GM23338 (cell line): ENCODE results near the gene EPHA5.

Source experiments
- CREB1 ChIP-seq: fragments of 250-450 bp; sonication (Bioruptor Pico); IDR thresholded peaks from 2 replicates; pipeline ENCODE4 v1.5.0; 2020; ENCODE audit warnings: low read depth, mild to moderate bottlenecking, moderate library complexity
- EZH2 ChIP-seq: fragments of 200-600 bp; sonication (generic); IDR thresholded peaks from one replicate; pipeline ENCODE4 v1.8.0; 2017; ENCODE audit warnings: antibody characterized with exemption, mild to moderate bottlenecking, low read depth; ENCODE audit not compliant: unreplicated experiment
- EZH2phosphoT487 ChIP-seq: fragments of 200-600 bp; sonication (generic); IDR thresholded peaks from one replicate; pipeline ENCODE4 v1.8.1; 2018; ENCODE audit warnings: antibody characterized with exemption; ENCODE audit not compliant: unreplicated experiment
- JUNB ChIP-seq: IDR thresholded peaks from one replicate; pipeline ENCODE4 v1.6.1; 2016; ENCODE audit warnings: antibody characterized with exemption; ENCODE audit not compliant: unreplicated experiment
- NANOG ChIP-seq: IDR thresholded peaks from 2 replicates; pipeline ENCODE4 v1.6.1; 2016; ENCODE audit warnings: antibody characterized with exemption, borderline replicate concordance
- POLR2AphosphoS5 ChIP-seq: IDR thresholded peaks from 2 replicates; pipeline ENCODE4 v1.6.1; 2016; ENCODE audit warnings: antibody characterized with exemption, low read depth
- STAT1 ChIP-seq: IDR thresholded peaks from one replicate; pipeline ENCODE4 v1.6.1; 2016; ENCODE audit warnings: antibody characterized with exemption; ENCODE audit not compliant: unreplicated experiment
- ZNF114 ChIP-seq: fragments of 250-450 bp; sonication (Bioruptor Pico); IDR thresholded peaks from 2 replicates; pipeline ENCODE4 v1.5.0; 2020; ENCODE audit warnings: mild to moderate bottlenecking, moderate library complexity
- ZNF331 ChIP-seq: fragments of 250-450 bp; sonication (Bioruptor Pico); IDR thresholded peaks from 2 replicates; pipeline ENCODE4 v1.5.0; 2020; ENCODE audit warnings: low read depth, mild to moderate bottlenecking, moderate library complexity
- TF ChIP-seq, protein P1 (sequence below), 2 experiments: fragments of 200-600 bp in 1 of 2; sonication (generic) in 1 of 2; conservative IDR thresholded peaks; 2 replicates each; pipeline versions ENCODE4 v1.5.1 to v1.6.1; 2016 to 2017; ENCODE audit warnings: antibody characterized with exemption in 2 of 2, low read depth in 2 of 2, mild to moderate bottlenecking in 2 of 2, moderate library complexity in 1 of 2
- TF ChIP-seq, protein P2 (sequence below): IDR thresholded peaks from one replicate; pipeline ENCODE4 v1.6.1; 2018; ENCODE audit warnings: antibody characterized with exemption; ENCODE audit not compliant: unreplicated experiment
- TF ChIP-seq, protein P3 (sequence below): fragments of 250-450 bp; sonication (Bioruptor Pico); IDR thresholded peaks from 2 replicates; pipeline ENCODE4 v1.5.0; 2020; ENCODE audit warnings: mild to moderate bottlenecking, moderate library complexity
- TF ChIP-seq, protein P4 (sequence below): IDR thresholded peaks from 2 replicates; pipeline ENCODE4 v1.6.1; 2016; ENCODE audit warnings: antibody characterized with exemption

DNA sequence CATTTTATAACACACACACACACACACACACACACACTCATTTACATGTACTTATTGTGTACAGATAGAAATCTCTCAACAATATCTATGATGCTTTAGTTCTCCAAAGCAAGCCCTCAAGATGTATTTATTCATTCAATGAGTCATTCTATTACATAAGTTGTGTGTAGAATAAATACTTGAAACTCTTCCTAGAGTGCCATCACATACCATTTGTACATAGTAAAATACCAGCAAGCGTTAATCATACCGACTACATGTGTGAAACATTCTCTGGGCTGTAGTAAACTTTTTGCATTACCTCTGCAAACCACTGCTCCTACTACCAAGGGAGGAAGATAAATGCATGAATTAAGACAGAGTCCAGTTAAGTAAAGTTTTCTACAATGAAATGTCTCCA lies 70.9 kb downstream of the EPHA5 start:
- no peak for TF ChIP-seq EZH2phosphoT487
- TF ChIP-seq, protein P1, sequence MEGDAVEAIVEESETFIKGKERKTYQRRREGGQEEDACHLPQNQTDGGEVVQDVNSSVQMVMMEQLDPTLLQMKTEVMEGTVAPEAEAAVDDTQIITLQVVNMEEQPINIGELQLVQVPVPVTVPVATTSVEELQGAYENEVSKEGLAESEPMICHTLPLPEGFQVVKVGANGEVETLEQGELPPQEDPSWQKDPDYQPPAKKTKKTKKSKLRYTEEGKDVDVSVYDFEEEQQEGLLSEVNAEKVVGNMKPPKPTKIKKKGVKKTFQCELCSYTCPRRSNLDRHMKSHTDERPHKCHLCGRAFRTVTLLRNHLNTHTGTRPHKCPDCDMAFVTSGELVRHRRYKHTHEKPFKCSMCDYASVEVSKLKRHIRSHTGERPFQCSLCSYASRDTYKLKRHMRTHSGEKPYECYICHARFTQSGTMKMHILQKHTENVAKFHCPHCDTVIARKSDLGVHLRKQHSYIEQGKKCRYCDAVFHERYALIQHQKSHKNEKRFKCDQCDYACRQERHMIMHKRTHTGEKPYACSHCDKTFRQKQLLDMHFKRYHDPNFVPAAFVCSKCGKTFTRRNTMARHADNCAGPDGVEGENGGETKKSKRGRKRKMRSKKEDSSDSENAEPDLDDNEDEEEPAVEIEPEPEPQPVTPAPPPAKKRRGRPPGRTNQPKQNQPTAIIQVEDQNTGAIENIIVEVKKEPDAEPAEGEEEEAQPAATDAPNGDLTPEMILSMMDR (conservative IDR thresholded peaks at IDR 0.05; ENCODE audit: low read depth in 2 of 2), result no peak
- no peak for TF ChIP-seq EZH2
- no peak for TF ChIP-seq POLR2AphosphoS5
- TF ChIP-seq, protein P2, sequence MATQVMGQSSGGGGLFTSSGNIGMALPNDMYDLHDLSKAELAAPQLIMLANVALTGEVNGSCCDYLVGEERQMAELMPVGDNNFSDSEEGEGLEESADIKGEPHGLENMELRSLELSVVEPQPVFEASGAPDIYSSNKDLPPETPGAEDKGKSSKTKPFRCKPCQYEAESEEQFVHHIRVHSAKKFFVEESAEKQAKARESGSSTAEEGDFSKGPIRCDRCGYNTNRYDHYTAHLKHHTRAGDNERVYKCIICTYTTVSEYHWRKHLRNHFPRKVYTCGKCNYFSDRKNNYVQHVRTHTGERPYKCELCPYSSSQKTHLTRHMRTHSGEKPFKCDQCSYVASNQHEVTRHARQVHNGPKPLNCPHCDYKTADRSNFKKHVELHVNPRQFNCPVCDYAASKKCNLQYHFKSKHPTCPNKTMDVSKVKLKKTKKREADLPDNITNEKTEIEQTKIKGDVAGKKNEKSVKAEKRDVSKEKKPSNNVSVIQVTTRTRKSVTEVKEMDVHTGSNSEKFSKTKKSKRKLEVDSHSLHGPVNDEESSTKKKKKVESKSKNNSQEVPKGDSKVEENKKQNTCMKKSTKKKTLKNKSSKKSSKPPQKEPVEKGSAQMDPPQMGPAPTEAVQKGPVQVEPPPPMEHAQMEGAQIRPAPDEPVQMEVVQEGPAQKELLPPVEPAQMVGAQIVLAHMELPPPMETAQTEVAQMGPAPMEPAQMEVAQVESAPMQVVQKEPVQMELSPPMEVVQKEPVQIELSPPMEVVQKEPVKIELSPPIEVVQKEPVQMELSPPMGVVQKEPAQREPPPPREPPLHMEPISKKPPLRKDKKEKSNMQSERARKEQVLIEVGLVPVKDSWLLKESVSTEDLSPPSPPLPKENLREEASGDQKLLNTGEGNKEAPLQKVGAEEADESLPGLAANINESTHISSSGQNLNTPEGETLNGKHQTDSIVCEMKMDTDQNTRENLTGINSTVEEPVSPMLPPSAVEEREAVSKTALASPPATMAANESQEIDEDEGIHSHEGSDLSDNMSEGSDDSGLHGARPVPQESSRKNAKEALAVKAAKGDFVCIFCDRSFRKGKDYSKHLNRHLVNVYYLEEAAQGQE, result no peak
- no peak for TF ChIP-seq JUNB
- TF ChIP-seq CREB1 (CRISPR knock-in tag), result no peak
- no peak for TF ChIP-seq ZNF331 (CRISPR knock-in tag)
- TF ChIP-seq, protein P3, sequence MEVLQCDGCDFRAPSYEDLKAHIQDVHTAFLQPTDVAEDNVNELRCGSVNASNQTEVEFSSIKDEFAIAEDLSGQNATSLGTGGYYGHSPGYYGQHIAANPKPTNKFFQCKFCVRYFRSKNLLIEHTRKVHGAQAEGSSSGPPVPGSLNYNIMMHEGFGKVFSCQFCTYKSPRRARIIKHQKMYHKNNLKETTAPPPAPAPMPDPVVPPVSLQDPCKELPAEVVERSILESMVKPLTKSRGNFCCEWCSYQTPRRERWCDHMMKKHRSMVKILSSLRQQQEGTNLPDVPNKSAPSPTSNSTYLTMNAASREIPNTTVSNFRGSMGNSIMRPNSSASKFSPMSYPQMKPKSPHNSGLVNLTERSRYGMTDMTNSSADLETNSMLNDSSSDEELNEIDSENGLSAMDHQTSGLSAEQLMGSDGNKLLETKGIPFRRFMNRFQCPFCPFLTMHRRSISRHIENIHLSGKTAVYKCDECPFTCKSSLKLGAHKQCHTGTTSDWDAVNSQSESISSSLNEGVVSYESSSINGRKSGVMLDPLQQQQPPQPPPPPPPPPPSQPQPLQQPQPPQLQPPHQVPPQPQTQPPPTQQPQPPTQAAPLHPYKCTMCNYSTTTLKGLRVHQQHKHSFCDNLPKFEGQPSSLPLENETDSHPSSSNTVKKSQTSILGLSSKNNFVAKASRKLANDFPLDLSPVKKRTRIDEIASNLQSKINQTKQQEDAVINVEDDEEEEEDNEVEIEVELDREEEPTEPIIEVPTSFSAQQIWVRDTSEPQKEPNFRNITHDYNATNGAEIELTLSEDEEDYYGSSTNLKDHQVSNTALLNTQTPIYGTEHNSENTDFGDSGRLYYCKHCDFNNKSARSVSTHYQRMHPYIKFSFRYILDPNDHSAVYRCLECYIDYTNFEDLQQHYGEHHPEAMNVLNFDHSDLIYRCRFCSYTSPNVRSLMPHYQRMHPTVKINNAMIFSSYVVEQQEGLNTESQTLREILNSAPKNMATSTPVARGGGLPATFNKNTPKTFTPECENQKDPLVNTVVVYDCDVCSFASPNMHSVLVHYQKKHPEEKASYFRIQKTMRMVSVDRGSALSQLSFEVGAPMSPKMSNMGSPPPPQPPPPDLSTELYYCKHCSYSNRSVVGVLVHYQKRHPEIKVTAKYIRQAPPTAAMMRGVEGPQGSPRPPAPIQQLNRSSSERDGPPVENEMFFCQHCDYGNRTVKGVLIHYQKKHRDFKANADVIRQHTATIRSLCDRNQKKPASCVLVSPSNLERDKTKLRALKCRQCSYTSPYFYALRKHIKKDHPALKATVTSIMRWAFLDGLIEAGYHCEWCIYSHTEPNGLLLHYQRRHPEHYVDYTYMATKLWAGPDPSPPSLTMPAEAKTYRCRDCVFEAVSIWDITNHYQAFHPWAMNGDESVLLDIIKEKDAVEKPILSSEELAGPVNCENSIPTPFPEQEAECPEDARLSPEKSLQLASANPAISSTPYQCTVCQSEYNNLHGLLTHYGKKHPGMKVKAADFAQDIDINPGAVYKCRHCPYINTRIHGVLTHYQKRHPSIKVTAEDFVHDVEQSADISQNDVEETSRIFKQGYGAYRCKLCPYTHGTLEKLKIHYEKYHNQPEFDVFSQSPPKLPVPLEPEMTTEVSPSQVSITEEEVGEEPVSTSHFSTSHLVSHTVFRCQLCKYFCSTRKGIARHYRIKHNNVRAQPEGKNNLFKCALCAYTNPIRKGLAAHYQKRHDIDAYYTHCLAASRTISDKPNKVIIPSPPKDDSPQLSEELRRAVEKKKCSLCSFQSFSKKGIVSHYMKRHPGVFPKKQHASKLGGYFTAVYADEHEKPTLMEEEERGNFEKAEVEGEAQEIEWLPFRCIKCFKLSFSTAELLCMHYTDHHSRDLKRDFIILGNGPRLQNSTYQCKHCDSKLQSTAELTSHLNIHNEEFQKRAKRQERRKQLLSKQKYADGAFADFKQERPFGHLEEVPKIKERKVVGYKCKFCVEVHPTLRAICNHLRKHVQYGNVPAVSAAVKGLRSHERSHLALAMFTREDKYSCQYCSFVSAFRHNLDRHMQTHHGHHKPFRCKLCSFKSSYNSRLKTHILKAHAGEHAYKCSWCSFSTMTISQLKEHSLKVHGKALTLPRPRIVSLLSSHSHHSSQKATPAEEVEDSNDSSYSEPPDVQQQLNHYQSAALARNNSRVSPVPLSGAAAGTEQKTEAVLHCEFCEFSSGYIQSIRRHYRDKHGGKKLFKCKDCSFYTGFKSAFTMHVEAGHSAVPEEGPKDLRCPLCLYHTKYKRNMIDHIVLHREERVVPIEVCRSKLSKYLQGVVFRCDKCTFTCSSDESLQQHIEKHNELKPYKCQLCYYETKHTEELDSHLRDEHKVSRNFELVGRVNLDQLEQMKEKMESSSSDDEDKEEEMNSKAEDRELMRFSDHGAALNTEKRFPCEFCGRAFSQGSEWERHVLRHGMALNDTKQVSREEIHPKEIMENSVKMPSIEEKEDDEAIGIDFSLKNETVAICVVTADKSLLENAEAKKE, result no peak
- TF ChIP-seq NANOG, result no peak
- TF ChIP-seq STAT1, result no peak
- TF ChIP-seq ZNF114 (CRISPR knock-in tag), result no peak
- TF ChIP-seq, protein P4, sequence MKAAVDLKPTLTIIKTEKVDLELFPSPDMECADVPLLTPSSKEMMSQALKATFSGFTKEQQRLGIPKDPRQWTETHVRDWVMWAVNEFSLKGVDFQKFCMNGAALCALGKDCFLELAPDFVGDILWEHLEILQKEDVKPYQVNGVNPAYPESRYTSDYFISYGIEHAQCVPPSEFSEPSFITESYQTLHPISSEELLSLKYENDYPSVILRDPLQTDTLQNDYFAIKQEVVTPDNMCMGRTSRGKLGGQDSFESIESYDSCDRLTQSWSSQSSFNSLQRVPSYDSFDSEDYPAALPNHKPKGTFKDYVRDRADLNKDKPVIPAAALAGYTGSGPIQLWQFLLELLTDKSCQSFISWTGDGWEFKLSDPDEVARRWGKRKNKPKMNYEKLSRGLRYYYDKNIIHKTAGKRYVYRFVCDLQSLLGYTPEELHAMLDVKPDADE, result no peak
